Astrocyte of the spinal cord (primary cell): Measurements from ENCODE around the gene CYB561D2.

ENCODE experiments used
- DNase-seq: peaks from one replicate; pipeline ENCODE4 v3.0.0; 2011; ENCODE audit warnings: low read depth, low spot score
- H3K4me3 ChIP-seq: 2 replicates; pipeline ENCODE4 v1.5.1; 2011; ENCODE audit warnings: low read depth, mild to moderate bottlenecking, low read length, moderate library complexity
- CTCF ChIP-seq: IDR thresholded peaks from 2 replicates; pipeline ENCODE4 v1.5.1; 2012; ENCODE audit warnings: low read depth, mild to moderate bottlenecking, low read length, inconsistent platforms
- in situ Hi-C: cut with HindIII; loops from 2 replicates; pipeline ENCODE4 v1.10.0; 2017; ENCODE audit warnings: low sequenced_read_pairs

The CYB561D2 gene

DNA sequence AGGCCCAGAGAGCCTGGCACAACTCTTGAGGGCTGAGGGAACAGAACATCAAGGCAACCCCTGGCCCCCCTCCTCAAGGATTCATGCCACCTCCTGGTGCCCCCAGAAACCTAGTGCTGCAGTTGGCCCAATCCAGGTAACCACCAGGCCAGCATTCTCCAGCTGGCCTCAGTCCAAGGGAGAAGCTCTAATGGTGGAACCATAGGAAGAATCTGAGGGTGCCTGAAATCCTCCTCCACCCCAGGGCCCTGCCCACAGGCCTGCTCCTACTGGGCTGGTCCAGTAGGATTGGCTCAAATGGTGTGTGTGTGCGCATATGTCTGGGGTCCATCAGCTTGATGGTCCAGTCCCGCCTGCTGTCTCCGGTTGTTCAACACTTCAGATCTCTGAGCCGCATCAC, 35.8 kb upstream of the CYB561D2 start:
- DNase-seq: no peak
- no peak for TF ChIP-seq CTCF
- no peak overlapping the region for H3K4me3 ChIP-seq
- in situ Hi-C loops: no loop called here

GRCh38 chr3:50316657-50317242, 33.9 kb upstream of the CYB561D2 start:
- no peak for TF ChIP-seq CTCF
- peak; percentile 62 for DNase-seq
- in situ Hi-C loops: no loop called here
- H3K4me3 ChIP-seq: no peak overlapping the region

DNA sequence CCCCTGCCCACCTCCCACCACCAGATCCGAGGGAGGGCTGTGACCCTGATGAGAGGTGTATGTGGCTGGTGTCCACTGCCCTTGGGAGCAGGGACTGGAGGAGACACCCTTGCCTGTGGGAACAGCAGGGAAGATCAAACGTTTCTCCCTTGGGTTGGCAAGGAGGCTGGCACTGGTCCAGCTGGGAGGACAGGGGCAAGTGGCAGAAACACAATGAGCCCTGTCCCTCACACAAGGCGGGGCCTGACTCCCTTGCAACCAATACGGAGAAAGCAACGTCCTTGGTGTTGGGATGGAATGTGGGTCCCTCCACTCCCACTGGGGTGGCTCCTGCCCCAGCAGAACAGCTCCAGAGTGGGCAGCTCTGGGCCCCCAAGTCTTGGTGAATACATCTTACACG, 33.4 kb upstream of the CYB561D2 start:
- no peak for DNase-seq
- in situ Hi-C loops: no loop called here
- TF ChIP-seq CTCF: no peak
- no peak overlapping the region for H3K4me3 ChIP-seq

- DNase-seq: no peak
- TF ChIP-seq CTCF: no peak
- H3K4me3 ChIP-seq: no peak overlapping the region
- in situ Hi-C loops: no loop called here
These were observed 32.5 kb upstream of the CYB561D2 start for GRCh38 chr3:50318163-50318562.

DNA sequence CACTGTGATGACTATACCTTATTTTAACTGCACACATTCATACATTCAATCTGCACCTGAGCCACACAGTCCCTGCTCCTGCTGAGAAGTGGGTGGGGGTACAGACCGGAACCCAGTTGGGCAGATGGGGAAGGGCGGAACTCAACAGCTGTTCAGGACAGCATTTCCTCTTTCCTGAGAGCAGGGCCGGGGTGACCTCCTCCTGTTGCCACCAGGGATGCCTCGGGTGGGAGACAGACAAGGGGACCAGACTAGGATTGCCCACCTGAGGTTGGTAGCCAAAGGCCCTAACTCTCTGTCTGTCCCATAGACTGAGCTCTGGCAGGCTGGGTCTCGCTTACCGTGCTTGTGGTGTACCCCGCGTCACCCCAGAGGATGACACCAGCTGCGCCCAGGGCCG, 32.0 kb upstream of the CYB561D2 start:
- H3K4me3 ChIP-seq: no peak overlapping the region
- TF ChIP-seq CTCF: no peak
- no peak for DNase-seq
- in situ Hi-C loops: no loop called here

- no peak overlapping the region for H3K4me3 ChIP-seq
These were observed 31.3 kb upstream of the CYB561D2 start for GRCh38 chr3:50319181-50319893.

More at GRCh38 chr3:50319181-50319893, 31.3 kb upstream of the CYB561D2 start:
- in situ Hi-C loops: no loop called here
- TF ChIP-seq CTCF: no peak
- no peak for DNase-seq
